ENCODE results near the gene C1orf232.

Gene C1orf232

GRCh38 chr1:26180010-26180506 lies 11.3 kb upstream of the C1orf232 start:
- H3K36me3 ChIP-seq (ENCODE audit: control insufficient read depth in 2 of 2, insufficient read depth in 2 of 2, low read length in 2 of 2) = peaks cover 15% of the 10 kb centered on the region in 2 donors
- H3K9ac ChIP-seq (ENCODE audit: low read depth in 1 of 2, low read length in 2 of 2) = no peak overlapping the region
- H3K27ac ChIP-seq (ENCODE audit: low read depth in 2 of 2, low read length in 2 of 2) = no peak overlapping the region
- H3K27me3 ChIP-seq (ENCODE audit: control insufficient read depth in 2 of 2, insufficient read depth in 2 of 2, low read length in 2 of 2) = no peaks in the 10 kb centered on the region
- no peak overlapping the region for H3K4me3 ChIP-seq (ENCODE audit: low read length in 2 of 2)
- no peaks in the 10 kb centered on the region for H3K9me3 ChIP-seq (ENCODE audit: control insufficient read depth in 2 of 2, low read length in 2 of 2)
- peaks cover 8 to 13% of the 10 kb centered on the region in 2 donors for H3K4me1 ChIP-seq (ENCODE audit: control insufficient read depth in 2 of 2, insufficient read depth in 2 of 2, low read length in 2 of 2)

GRCh38 chr1:26177182-26177684 lies 8.5 kb upstream of the C1orf232 start, which contains the start of gene CNKSR1:
CNKSR1 (plus strand) TSS chr1:26177491; CDS start chr1:26177548, 57 bp downstream.
- Histone ChIP-seq H3K4me1 (ENCODE audit: control insufficient read depth in 2 of 2, insufficient read depth in 2 of 2, low read length in 2 of 2) (peaks cover 8 to 13% of the 10 kb centered on the region in 2 donors), H3K4me3 (ENCODE audit: low read length in 2 of 2) (peak within 1 kb of the TSS; percentile 61 to 73), H3K27ac (ENCODE audit: low read depth in 2 of 2, low read length in 2 of 2) (peak within 1 kb of the TSS; percentile 76 to 89), H3K9ac (ENCODE audit: low read depth in 1 of 2, low read length in 2 of 2) (peak within 1 kb of the TSS; percentile 68 to 80), H3K27me3 (ENCODE audit: control insufficient read depth in 2 of 2, insufficient read depth in 2 of 2, low read length in 2 of 2) (no peaks in the 10 kb centered on the region), H3K36me3 (ENCODE audit: control insufficient read depth in 2 of 2, insufficient read depth in 2 of 2, low read length in 2 of 2) (peaks cover 7 to 10% of the 10 kb centered on the region in 2 donors), H3K9me3 (ENCODE audit: control insufficient read depth in 2 of 2, low read length in 2 of 2) (no peaks in the 10 kb centered on the region)

- peaks cover 0 to 5% of the 10 kb centered on the region in 2 donors for H3K36me3 ChIP-seq (ENCODE audit: control insufficient read depth in 2 of 2, insufficient read depth in 2 of 2, low read length in 2 of 2)
- no peak overlapping the region for H3K4me3 ChIP-seq (ENCODE audit: low read length in 2 of 2)
- H3K27me3 ChIP-seq (ENCODE audit: control insufficient read depth in 2 of 2, insufficient read depth in 2 of 2, low read length in 2 of 2) = no peaks in the 10 kb centered on the region
- peaks cover 14 to 19% of the 10 kb centered on the region in 2 donors for H3K4me1 ChIP-seq (ENCODE audit: control insufficient read depth in 2 of 2, insufficient read depth in 2 of 2, low read length in 2 of 2)
- H3K27ac ChIP-seq (ENCODE audit: low read depth in 2 of 2, low read length in 2 of 2) = no peak overlapping the region
- H3K9ac ChIP-seq (ENCODE audit: low read depth in 1 of 2, low read length in 2 of 2) = no peak overlapping the region
- no peaks in the 10 kb centered on the region for H3K9me3 ChIP-seq (ENCODE audit: control insufficient read depth in 2 of 2, low read length in 2 of 2)
These were observed 6.6 kb upstream of the C1orf232 start for GRCh38 chr1:26175346-26175745.

DNA sequence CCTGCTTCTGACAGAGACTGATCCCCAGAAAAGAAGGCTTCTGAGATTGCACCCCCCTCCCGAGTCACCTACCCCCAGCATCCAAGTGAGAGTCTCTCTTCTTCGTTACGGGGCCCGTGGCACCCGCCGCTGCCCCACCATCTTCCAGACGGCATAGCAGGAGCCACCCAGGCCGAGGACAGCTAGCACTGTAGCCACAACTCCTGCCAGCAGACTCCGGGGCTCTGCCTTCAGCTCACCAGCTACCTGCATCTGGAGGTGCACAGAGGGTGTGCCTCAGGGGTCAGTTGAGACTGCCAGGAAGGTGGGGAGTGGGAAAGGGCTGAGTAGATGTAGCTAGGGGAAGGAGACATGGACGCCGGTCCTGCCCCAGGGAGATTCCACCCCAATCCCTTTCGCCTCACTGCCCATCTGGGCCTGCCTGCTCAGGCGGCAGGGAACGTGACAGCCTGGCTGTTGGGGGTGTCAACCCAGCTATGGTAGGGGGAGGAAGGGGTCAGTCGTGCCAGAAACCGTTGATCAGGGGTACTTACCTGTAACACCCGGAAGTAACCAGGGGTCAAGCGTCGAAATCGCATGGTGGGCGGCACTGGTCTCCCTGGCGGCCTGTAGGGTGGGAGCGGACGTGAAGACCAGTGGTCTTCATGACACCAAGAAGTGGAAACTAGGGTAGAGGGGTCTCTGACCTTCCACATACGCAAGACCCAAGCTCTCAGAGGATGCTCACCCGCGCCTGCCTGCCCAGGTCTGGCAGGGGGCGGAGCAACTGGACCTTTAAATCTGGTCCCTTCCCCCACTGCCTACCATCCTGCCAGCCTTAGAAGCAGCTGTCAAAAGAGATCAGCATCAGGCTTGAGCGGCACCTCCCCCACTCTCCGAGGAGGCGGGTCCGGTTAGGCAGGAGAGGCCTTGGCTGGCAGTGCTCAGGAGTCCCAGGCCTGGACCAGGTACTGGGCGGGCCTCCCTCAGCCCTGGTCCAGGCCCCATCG lies 2.6 kb upstream of the C1orf232 start, which contains the start of gene ZNF593OS:
Gene ZNF593OS, minus strand, starts transcription at position 749 of the 989 bp plus-strand sequence. Its CDS starts 171 bp downstream, at position 578.
- Histone ChIP-seq H3K9ac (ENCODE audit: low read depth in 1 of 2, low read length in 2 of 2) (peak within 1 kb of the TSS in 1 of 2 donors; percentile 97), H3K4me3 (ENCODE audit: low read length in 2 of 2) (peak within 1 kb of the TSS in 1 of 2 donors; percentile 84), H3K27ac (ENCODE audit: low read depth in 2 of 2, low read length in 2 of 2) (no peak within 1 kb of the TSS), H3K36me3 (ENCODE audit: control insufficient read depth in 2 of 2, insufficient read depth in 2 of 2, low read length in 2 of 2) (peaks cover 0 to 5% of the 10 kb centered on the region in 2 donors), H3K27me3 (ENCODE audit: control insufficient read depth in 2 of 2, insufficient read depth in 2 of 2, low read length in 2 of 2) (no peaks in the 10 kb centered on the region), H3K4me1 (ENCODE audit: control insufficient read depth in 2 of 2, insufficient read depth in 2 of 2, low read length in 2 of 2) (peaks cover 7 to 11% of the 10 kb centered on the region in 2 donors), H3K9me3 (ENCODE audit: control insufficient read depth in 2 of 2, low read length in 2 of 2) (no peaks in the 10 kb centered on the region)

GRCh38 chr1:26170472-26170821 lies 1.7 kb upstream of the C1orf232 start:
- H3K27ac ChIP-seq (ENCODE audit: low read depth in 2 of 2, low read length in 2 of 2) = no peak overlapping the region

GRCh38 chr1:26169669-26170471 lies 1.1 kb upstream of the C1orf232 start, which contains the start of gene ZNF593:
ZNF593 (plus strand) TSS chr1:26169908; CDS start chr1:26169984, 76 bp downstream.
- Histone ChIP-seq H3K9ac (ENCODE audit: low read depth in 1 of 2, low read length in 2 of 2) (peak within 1 kb of the TSS; percentile 84 to 97), H3K4me3 (ENCODE audit: low read length in 2 of 2) (peak within 1 kb of the TSS; percentile 84 to 94), H3K36me3 (ENCODE audit: control insufficient read depth in 2 of 2, insufficient read depth in 2 of 2, low read length in 2 of 2) (peaks cover 0 to 5% of the 10 kb centered on the region in 2 donors), H3K9me3 (ENCODE audit: control insufficient read depth in 2 of 2, low read length in 2 of 2) (no peaks in the 10 kb centered on the region), H3K27ac (ENCODE audit: low read depth in 2 of 2, low read length in 2 of 2) (peak within 1 kb of the TSS; percentile 68 to 71), H3K27me3 (ENCODE audit: control insufficient read depth in 2 of 2, insufficient read depth in 2 of 2, low read length in 2 of 2) (no peaks in the 10 kb centered on the region), H3K4me1 (ENCODE audit: control insufficient read depth in 2 of 2, insufficient read depth in 2 of 2, low read length in 2 of 2) (peaks cover 7 to 11% of the 10 kb centered on the region in 2 donors)

More at GRCh38 chr1:26170472-26170821, 1.7 kb upstream of the C1orf232 start:
- Histone ChIP-seq H3K4me1 (ENCODE audit: control insufficient read depth in 2 of 2, insufficient read depth in 2 of 2, low read length in 2 of 2) (peaks cover 7 to 11% of the 10 kb centered on the region in 2 donors), H3K36me3 (ENCODE audit: control insufficient read depth in 2 of 2, insufficient read depth in 2 of 2, low read length in 2 of 2) (peaks cover 0 to 5% of the 10 kb centered on the region in 2 donors), H3K27me3 (ENCODE audit: control insufficient read depth in 2 of 2, insufficient read depth in 2 of 2, low read length in 2 of 2) (no peaks in the 10 kb centered on the region), H3K9me3 (ENCODE audit: control insufficient read depth in 2 of 2, low read length in 2 of 2) (no peaks in the 10 kb centered on the region), H3K4me3 (ENCODE audit: low read length in 2 of 2) (peak overlapping the region; percentile 84 to 94), H3K9ac (ENCODE audit: low read depth in 1 of 2, low read length in 2 of 2) (peak overlapping the region; percentile 84 to 97)

- H3K27ac ChIP-seq (ENCODE audit: low read depth in 2 of 2, low read length in 2 of 2) = no peak overlapping the region
- H3K36me3 ChIP-seq (ENCODE audit: control insufficient read depth in 2 of 2, insufficient read depth in 2 of 2, low read length in 2 of 2) = peaks cover 0 to 5% of the 10 kb centered on the region in 2 donors
- H3K4me3 ChIP-seq (ENCODE audit: low read length in 2 of 2) = peak overlapping the region; percentile 84 to 94
- H3K9me3 ChIP-seq (ENCODE audit: control insufficient read depth in 2 of 2, low read length in 2 of 2) = no peaks in the 10 kb centered on the region
- peaks cover 10 to 11% of the 10 kb centered on the region in 2 donors for H3K4me1 ChIP-seq (ENCODE audit: control insufficient read depth in 2 of 2, insufficient read depth in 2 of 2, low read length in 2 of 2)
- peak overlapping the region in 1 of 2 donors; percentile 97 for H3K9ac ChIP-seq (ENCODE audit: low read depth in 1 of 2, low read length in 2 of 2)
- no peaks in the 10 kb centered on the region for H3K27me3 ChIP-seq (ENCODE audit: control insufficient read depth in 2 of 2, insufficient read depth in 2 of 2, low read length in 2 of 2)
These were observed 413 bp upstream of the C1orf232 start for GRCh38 chr1:26169198-26169554.

GRCh38 chr1:26166719-26167281 lies 2.0 kb downstream of the C1orf232 start:
- H3K27me3 ChIP-seq (ENCODE audit: control insufficient read depth in 2 of 2, insufficient read depth in 2 of 2, low read length in 2 of 2) = peaks cover 4 to 12% of the 10 kb centered on the region in 2 donors

More at GRCh38 chr1:26166719-26167281, 2.0 kb downstream of the C1orf232 start:
- Histone ChIP-seq H3K9ac (ENCODE audit: low read depth in 1 of 2, low read length in 2 of 2) (no peak overlapping the region), H3K36me3 (ENCODE audit: control insufficient read depth in 2 of 2, insufficient read depth in 2 of 2, low read length in 2 of 2) (peaks cover 0 to 5% of the 10 kb centered on the region in 2 donors), H3K4me3 (ENCODE audit: low read length in 2 of 2) (no peak overlapping the region), H3K27ac (ENCODE audit: low read depth in 2 of 2, low read length in 2 of 2) (no peak overlapping the region), H3K4me1 (ENCODE audit: control insufficient read depth in 2 of 2, insufficient read depth in 2 of 2, low read length in 2 of 2) (peaks cover 13 to 17% of the 10 kb centered on the region in 2 donors), H3K9me3 (ENCODE audit: control insufficient read depth in 2 of 2, low read length in 2 of 2) (no peaks in the 10 kb centered on the region)

Measured in mucosa of rectum (tissue), 2 donors.